Neutrophil (primary cell): ENCODE measurements around the gene ZNF324B.

ENCODE experiments used
- H3K27ac ChIP-seq: fragments of 200-600 bp; sonication (generic); 2 replicates; pipeline ENCODE4 v1.5.1; 2016; ENCODE audit warnings: mild to moderate bottlenecking, moderate library complexity
- H3K27me3 ChIP-seq: fragments of 200-600 bp; sonication (generic); 2 replicates; pipeline ENCODE4 v1.6.0; 2016; ENCODE audit warnings: mild to moderate bottlenecking
- H3K36me3 ChIP-seq: fragments of 200-600 bp; sonication (generic); 2 replicates; pipeline ENCODE4 v1.5.1; 2017
- H3K4me1 ChIP-seq, 2 experiments: fragments of 200-600 bp in 1 of 2; sonication (generic) in 1 of 2; 1 replicate in 1 of 2; 2 replicates in 1 of 2; pipeline versions ENCODE4 v1.5.1 to v1.6.1; 2013 to 2016; ENCODE audit warnings: low read depth in 1 of 2, low read length in 1 of 2, mild to moderate bottlenecking in 1 of 2, moderate library complexity in 1 of 2; ENCODE audit not compliant: control insufficient read depth in 1 of 2, insufficient read depth in 1 of 2
- H3K4me3 ChIP-seq, 2 experiments: fragments of 200-600 bp in 1 of 2; sonication (generic) in 1 of 2; 1 replicate in 1 of 2; 2 replicates in 1 of 2; pipeline ENCODE4 v1.5.1; 2013 to 2016; ENCODE audit warnings: low read depth in 1 of 2, low read length in 1 of 2, mild to moderate bottlenecking in 1 of 2, moderate library complexity in 1 of 2
- H3K9me3 ChIP-seq: fragments of 200-600 bp; sonication (generic); 2 replicates; pipeline ENCODE4 v1.5.1; 2016
- TF ChIP-seq, protein P1 (sequence below): fragments of 200-600 bp; sonication (generic); IDR thresholded peaks from 2 replicates; pipeline ENCODE4 v1.5.1; 2016; ENCODE audit warnings: antibody characterized with exemption

Gene ZNF324B

DNA sequence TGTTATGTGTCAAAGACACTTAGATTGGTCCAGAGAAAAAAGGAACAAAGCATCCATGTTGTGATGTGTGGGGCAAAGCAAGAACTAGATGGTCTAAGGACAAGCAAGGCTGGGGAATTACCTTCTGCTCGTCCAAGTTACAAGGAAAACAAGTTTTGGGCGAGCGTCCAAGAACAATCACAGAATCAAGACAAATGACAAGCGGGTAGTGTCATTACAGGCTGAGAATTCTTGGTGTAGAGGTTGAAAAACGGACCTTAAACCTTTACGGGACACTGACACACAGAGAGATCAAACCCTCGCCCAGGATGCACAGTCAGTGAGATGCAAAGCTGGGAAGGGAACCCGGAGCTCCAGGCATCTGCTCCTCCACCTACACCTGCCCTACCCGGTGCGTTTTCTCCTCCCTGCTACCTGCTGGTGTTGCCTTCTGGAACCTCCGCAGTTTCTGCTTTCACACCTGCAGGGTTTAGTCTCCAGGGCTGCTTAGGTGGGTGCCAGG, 515 bp upstream of the ZNF324B start:
- Histone ChIP-seq H3K27ac (no peak overlapping the region), H3K9me3 (no peaks in the 10 kb centered on the region), H3K4me3 (peak overlapping the region; percentile 66 to 88), H3K27me3 (peaks cover 31% of the 10 kb centered on the region), H3K4me1 (peaks cover 9 to 13% of the 10 kb centered on the region in 2 experiments), H3K36me3 (no peaks in the 10 kb centered on the region)
- TF ChIP-seq, protein P1, sequence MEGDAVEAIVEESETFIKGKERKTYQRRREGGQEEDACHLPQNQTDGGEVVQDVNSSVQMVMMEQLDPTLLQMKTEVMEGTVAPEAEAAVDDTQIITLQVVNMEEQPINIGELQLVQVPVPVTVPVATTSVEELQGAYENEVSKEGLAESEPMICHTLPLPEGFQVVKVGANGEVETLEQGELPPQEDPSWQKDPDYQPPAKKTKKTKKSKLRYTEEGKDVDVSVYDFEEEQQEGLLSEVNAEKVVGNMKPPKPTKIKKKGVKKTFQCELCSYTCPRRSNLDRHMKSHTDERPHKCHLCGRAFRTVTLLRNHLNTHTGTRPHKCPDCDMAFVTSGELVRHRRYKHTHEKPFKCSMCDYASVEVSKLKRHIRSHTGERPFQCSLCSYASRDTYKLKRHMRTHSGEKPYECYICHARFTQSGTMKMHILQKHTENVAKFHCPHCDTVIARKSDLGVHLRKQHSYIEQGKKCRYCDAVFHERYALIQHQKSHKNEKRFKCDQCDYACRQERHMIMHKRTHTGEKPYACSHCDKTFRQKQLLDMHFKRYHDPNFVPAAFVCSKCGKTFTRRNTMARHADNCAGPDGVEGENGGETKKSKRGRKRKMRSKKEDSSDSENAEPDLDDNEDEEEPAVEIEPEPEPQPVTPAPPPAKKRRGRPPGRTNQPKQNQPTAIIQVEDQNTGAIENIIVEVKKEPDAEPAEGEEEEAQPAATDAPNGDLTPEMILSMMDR: no peak

DNA sequence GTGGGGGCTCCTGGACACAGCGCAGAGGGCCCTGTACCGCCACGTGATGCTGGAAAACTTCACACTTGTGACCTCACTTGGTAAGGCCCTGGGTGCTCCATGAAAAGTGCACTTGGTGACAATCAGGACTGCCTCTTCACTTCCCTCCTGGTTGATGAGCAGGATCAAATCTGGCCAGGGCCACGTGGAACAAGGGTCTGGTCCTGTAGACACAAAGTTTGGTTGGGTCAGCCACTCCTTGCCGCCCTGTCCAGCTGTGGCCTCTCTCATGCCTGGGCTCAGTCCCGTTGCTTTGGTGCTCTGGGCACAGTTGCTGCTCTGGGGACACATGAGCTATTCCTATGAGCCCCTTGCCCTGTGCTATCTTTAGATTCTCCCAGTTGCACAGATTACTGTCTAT, 2.3 kb downstream of the ZNF324B start:
- Histone ChIP-seq H3K27ac (no peak overlapping the region), H3K36me3 (peaks cover 8% of the 10 kb centered on the region), H3K9me3 (no peaks in the 10 kb centered on the region), H3K27me3 (peaks cover 20% of the 10 kb centered on the region), H3K4me3 (no peak overlapping the region), H3K4me1 (peaks cover 9 to 13% of the 10 kb centered on the region in 2 experiments)
- TF ChIP-seq, protein P1: no peak

DNA sequence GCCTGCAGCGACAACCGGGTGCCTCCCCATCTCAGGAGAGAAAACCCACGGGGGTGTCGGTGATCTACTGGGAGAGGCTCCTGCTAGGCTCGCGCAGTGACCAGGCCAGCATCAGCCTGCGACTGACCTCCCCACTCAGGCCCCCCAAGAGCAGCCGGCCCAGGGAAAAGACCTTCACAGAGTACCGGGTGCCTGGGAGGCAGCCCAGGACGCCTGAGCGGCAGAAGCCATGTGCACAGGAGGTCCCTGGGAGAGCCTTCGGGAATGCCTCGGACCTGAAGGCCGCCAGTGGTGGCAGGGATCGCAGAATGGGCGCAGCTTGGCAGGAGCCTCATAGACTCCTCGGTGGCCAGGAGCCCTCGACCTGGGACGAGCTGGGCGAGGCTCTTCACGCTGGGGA, 3.9 kb downstream of the ZNF324B start:
- Histone ChIP-seq H3K4me1 (peaks cover 9 to 13% of the 10 kb centered on the region in 2 experiments), H3K27ac (no peak overlapping the region), H3K9me3 (no peaks in the 10 kb centered on the region), H3K4me3 (no peak overlapping the region), H3K36me3 (peaks cover 8% of the 10 kb centered on the region), H3K27me3 (peaks cover 8% of the 10 kb centered on the region)
- TF ChIP-seq, protein P1: no peak

DNA sequence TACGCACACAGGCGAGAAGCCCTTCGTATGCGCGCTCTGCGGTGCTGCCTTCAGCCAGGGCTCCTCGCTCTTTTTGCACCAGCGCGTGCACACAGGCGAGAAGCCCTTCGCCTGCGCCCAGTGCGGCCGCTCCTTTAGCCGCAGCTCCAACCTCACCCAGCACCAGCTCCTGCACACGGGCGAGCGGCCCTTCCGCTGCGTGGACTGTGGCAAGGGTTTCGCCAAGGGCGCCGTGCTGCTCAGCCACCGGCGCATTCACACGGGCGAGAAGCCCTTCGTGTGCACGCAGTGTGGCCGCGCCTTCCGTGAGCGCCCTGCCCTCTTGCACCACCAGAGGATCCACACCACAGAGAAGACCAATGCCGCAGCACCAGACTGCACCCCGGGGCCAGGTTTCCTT, 4.7 kb downstream of the ZNF324B start:
- Histone ChIP-seq H3K27me3 (peaks cover under 1% of the 10 kb centered on the region), H3K36me3 (peaks cover 8% of the 10 kb centered on the region)
- TF ChIP-seq, protein P1: no peak

DNA sequence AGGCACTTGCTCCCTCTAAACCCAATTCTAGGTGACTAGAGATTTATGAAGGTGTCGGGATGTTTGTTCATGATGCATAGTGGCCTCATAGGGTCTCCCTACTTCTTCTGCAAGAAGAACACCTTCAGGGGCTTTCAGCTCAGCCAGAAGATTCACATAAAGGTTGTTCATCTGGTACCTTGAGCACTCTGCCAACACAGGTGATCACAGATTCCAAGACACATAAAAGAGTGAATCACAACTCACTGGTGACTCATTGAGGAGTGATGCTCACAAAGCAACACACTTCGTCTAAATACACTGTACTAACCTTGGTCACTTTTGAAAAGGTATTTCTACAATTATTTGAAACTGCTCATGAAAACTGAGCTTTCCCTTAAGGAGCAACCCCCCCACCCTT, 8.6 kb downstream of the ZNF324B start:
- Histone ChIP-seq H3K27me3 (no peaks in the 10 kb centered on the region), H3K4me1 (no peaks in the 10 kb centered on the region), H3K36me3 (peaks cover 8% of the 10 kb centered on the region), H3K9me3 (no peaks in the 10 kb centered on the region), H3K4me3 (no peak overlapping the region), H3K27ac (no peak overlapping the region)
- TF ChIP-seq, protein P1: no peak

More for the DNA sequence above, 4.7 kb downstream of the ZNF324B start:
- Histone ChIP-seq H3K4me3 (no peak overlapping the region), H3K27ac (no peak overlapping the region), H3K9me3 (no peaks in the 10 kb centered on the region), H3K4me1 (peaks cover 6 to 8% of the 10 kb centered on the region in 2 experiments)
